Measurements from ENCODE around the gene TRIM40. TPM values are rescaled to one million over a fixed set of nuclear protein-coding genes. Genes with fewer than 3 reads are reported as not detected.
"Not testable (repeated sequence)": the region's sequence is repeated elsewhere in the genome, so short reads cannot be mapped to it uniquely, and the experiment has no call there.

TRIM40 gene
- polyA plus RNA-seq, 4 donors = not detected

- DNase-seq (ENCODE audit: low read depth in 4 of 4, low spot score in 3 of 4) = no peak
Measured at GRCh38 chr6:30113003-30113759, 22.8 kb upstream of the TRIM40 start, which contains the start of gene TRIM31. TSS of gene TRIM31 (minus strand) at chr6:30113090. CDS start at chr6:30112805, 285 bp downstream.

- DNase-seq (ENCODE audit: low read depth in 4 of 4, low spot score in 3 of 4) = no peak
Measured at GRCh38 chr6:30113841-30114240, 22.1 kb upstream of the TRIM40 start.

- no peak for DNase-seq (ENCODE audit: low read depth in 4 of 4, low spot score in 3 of 4)
Measured at GRCh38 chr6:30116724-30117123, 19.2 kb upstream of the TRIM40 start.

GRCh38 chr6:30118691-30119090 is 17.2 kb upstream of the TRIM40 start:
- DNase-seq (ENCODE audit: low read depth in 4 of 4, low spot score in 3 of 4) = not testable (repeated sequence)

- no peak for DNase-seq (ENCODE audit: low read depth in 4 of 4, low spot score in 3 of 4)
Measured at GRCh38 chr6:30121446-30122366, 14.2 kb upstream of the TRIM40 start.

GRCh38 chr6:30122515-30122914 is 13.4 kb upstream of the TRIM40 start:
- DNase-seq (ENCODE audit: low read depth in 4 of 4, low spot score in 3 of 4) = no peak

- DNase-seq (ENCODE audit: low read depth in 4 of 4, low spot score in 3 of 4) = no peak
Measured at GRCh38 chr6:30127238-30128093, 8.5 kb upstream of the TRIM40 start.

GRCh38 chr6:30129265-30130178 is 6.4 kb upstream of the TRIM40 start:
- no peak for DNase-seq (ENCODE audit: low read depth in 4 of 4, low spot score in 3 of 4)

- DNase-seq (ENCODE audit: low read depth in 4 of 4, low spot score in 3 of 4) = no peak
Measured at GRCh38 chr6:30130179-30130679, 5.7 kb upstream of the TRIM40 start.

GRCh38 chr6:30130887-30131862 is 4.8 kb upstream of the TRIM40 start:
- DNase-seq (ENCODE audit: low read depth in 4 of 4, low spot score in 3 of 4) = peak; percentile 50 to 63 (median 55)

GRCh38 chr6:30131947-30132497 is 3.9 kb upstream of the TRIM40 start:
- DNase-seq (ENCODE audit: low read depth in 4 of 4, low spot score in 3 of 4) = no peak

- no peak for DNase-seq (ENCODE audit: low read depth in 4 of 4, low spot score in 3 of 4)
Measured at GRCh38 chr6:30135147-30135546, 793 bp upstream of the TRIM40 start.

- no peak for DNase-seq (ENCODE audit: low read depth in 4 of 4, low spot score in 3 of 4)
Measured at GRCh38 chr6:30136570-30137286, 788 bp downstream of the TRIM40 start.

GRCh38 chr6:30140240-30140639 is 4.3 kb downstream of the TRIM40 start:
- DNase-seq (ENCODE audit: low read depth in 4 of 4, low spot score in 3 of 4) = not testable (repeated sequence)

GRCh38 chr6:30142665-30143064 is 6.7 kb downstream of the TRIM40 start:
- no peak for DNase-seq (ENCODE audit: low read depth in 4 of 4, low spot score in 3 of 4)

GRCh38 chr6:30143780-30144179 is 7.8 kb downstream of the TRIM40 start:
- no peak for DNase-seq (ENCODE audit: low read depth in 4 of 4, low spot score in 3 of 4)

GRCh38 chr6:30144811-30145210 is 8.9 kb downstream of the TRIM40 start:
- no peak for DNase-seq (ENCODE audit: low read depth in 4 of 4, low spot score in 3 of 4)
